Transverse colon (tissue), 4 donors: Measurements from ENCODE around the gene CCDC60. TPM values are rescaled to one million over a fixed set of nuclear protein-coding genes. Genes with fewer than 3 reads are reported as not detected.

Experiments
- DNase-seq: peaks from one replicate; pipeline ENCODE4 v3.0.0-alpha.2; 2019
- H3K27ac ChIP-seq, 4 donors: fragments of 200-600 bp; sonication (generic); 2 replicates each; pipeline ENCODE4 v1.5.1; 2016 to 2018; ENCODE audit warnings: inconsistent platforms in 4 of 4
- H3K27me3 ChIP-seq: fragments of 200-600 bp; sonication (generic); 2 replicates; pipeline ENCODE4 v1.5.1; 2017; ENCODE audit warnings: inconsistent platforms
- H3K36me3 ChIP-seq, 4 donors: fragments of 200-600 bp; sonication (generic); 2 replicates each; pipeline ENCODE4 v1.5.1; 2017 to 2019; ENCODE audit warnings: inconsistent platforms in 4 of 4
- H3K4me1 ChIP-seq, 4 donors: fragments of 200-600 bp; sonication (generic); 2 replicates each; pipeline ENCODE4 v1.5.1; 2017 to 2020; ENCODE audit warnings: inconsistent platforms in 4 of 4
- H3K4me3 ChIP-seq, 4 donors: fragments of 200-600 bp; sonication (generic); 1 replicate in 1 of 4; 2 replicates in 3 of 4; pipeline versions ENCODE4 v1.5.1 to v1.6.1; 2017 to 2019; ENCODE audit warnings: inconsistent platforms in 4 of 4
- H3K9me3 ChIP-seq, 2 donors: fragments of 200-600 bp; sonication (generic); 2 replicates each; pipeline ENCODE4 v1.5.1; 2017 to 2019; ENCODE audit warnings: inconsistent platforms in 2 of 2
- EP300 ChIP-seq: sonication (generic); formaldehyde crosslinking; IDR thresholded peaks from one replicate; pipeline ENCODE4 v1.6.1; 2017; ENCODE audit warnings: antibody characterized with exemption, low read depth
- POLR2A ChIP-seq: fragments of 450-650 bp; IDR thresholded peaks from one replicate; pipeline ENCODE4 v1.6.1; 2016; ENCODE audit warnings: antibody characterized with exemption, mild to moderate bottlenecking, moderate library complexity
- POLR2AphosphoS5 ChIP-seq, 3 donors: sonication (generic); formaldehyde crosslinking; IDR thresholded peaks; one replicate each; pipeline ENCODE4 v1.6.1; 2016; ENCODE audit warnings: antibody characterized with exemption in 3 of 3
- WGBS, 2 donors: methylation state at CpG; one replicate each; pipeline ENCODE4 v1.1.5; 2018; ENCODE audit warnings: low coverage in 1 of 2; 5-methylcytosine and 5-hydroxymethylcytosine counted together
- in situ Hi-C, 4 donors: fragments of 200-750 bp; cut with MboI; loops; one replicate each; pipeline versions ENCODE4 v1.15.0 to v1.15.1; 2017; ENCODE audit warnings: low sequenced_read_pairs in 3 of 4, low pct_ligation_motif_present in 1 of 4, low pct_unique_long_range_greater_than_20kb in 1 of 4
- intact Hi-C: fragments of 100-400 bp; cut with DNase I; formaldehyde crosslinking; loops from one replicate; pipeline ENCODE4 v1.15.1; 2023; ENCODE audit warnings: low total_unique reads
- total RNA-seq, 4 donors: library from RNA; depleted of rRNA; stranded (reverse); fragments of >200 nt; gene quantifications; one replicate each; pipeline ENCODE4 v1.1.0, GENCODE V29; 2016
- TF ChIP-seq, protein P1 (sequence below), 5 experiments: fragments of 200-600 bp in 3 of 5; fragments of 450-650 bp in 2 of 5; sonication (generic) in 3 of 5; IDR thresholded peaks; 1 replicate in 2 of 5; 2 replicates in 3 of 5; pipeline ENCODE4 v1.5.1; 2016 to 2017; ENCODE audit warnings: antibody characterized with exemption in 5 of 5, inconsistent platforms in 3 of 5, mild to moderate bottlenecking in 2 of 5, moderate library complexity in 1 of 5

The CCDC60 gene
- total RNA-seq, 4 donors from 2014 or later, result 0.68 to 2.6 (median 2.4) TPM; not detected in 1

DNA sequence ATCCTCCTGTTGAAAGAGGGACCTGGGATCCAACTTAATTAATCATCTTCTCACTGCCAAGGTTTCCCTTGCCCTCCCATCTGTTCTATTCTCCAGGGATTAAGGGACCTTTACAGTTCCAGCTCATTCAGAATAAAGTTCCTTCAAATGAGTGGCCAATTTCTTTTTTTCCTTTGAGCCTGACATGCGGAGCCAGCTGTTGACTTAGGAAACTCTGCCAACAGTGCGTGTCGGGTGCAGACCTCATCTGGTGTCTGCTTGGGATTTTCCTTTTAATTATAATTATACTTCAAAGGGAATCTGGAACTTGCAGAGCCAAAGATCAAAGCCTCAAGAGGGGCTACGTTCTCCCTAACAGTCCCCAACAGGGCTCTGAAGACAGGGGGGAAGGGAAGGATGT lies 64.8 kb downstream of the CCDC60 start:
- WGBS, 2 donors, result 76% methylated on average over 2 to 4 of the region's 4 CpGs
- Histone ChIP-seq H3K9me3 (no peaks in the 10 kb centered on the region), H3K27me3 (no peaks in the 10 kb centered on the region), H3K4me3 (no peak overlapping the region), H3K36me3 (no peaks in the 10 kb centered on the region), H3K27ac (no peak overlapping the region), H3K4me1 (no peaks in the 10 kb centered on the region)
- in situ Hi-C loops, result no loop called here
- no peak for DNase-seq
- TF ChIP-seq POLR2AphosphoS5 (IDR thresholded peaks at IDR 0.05), result no peak
- TF ChIP-seq, protein P1, sequence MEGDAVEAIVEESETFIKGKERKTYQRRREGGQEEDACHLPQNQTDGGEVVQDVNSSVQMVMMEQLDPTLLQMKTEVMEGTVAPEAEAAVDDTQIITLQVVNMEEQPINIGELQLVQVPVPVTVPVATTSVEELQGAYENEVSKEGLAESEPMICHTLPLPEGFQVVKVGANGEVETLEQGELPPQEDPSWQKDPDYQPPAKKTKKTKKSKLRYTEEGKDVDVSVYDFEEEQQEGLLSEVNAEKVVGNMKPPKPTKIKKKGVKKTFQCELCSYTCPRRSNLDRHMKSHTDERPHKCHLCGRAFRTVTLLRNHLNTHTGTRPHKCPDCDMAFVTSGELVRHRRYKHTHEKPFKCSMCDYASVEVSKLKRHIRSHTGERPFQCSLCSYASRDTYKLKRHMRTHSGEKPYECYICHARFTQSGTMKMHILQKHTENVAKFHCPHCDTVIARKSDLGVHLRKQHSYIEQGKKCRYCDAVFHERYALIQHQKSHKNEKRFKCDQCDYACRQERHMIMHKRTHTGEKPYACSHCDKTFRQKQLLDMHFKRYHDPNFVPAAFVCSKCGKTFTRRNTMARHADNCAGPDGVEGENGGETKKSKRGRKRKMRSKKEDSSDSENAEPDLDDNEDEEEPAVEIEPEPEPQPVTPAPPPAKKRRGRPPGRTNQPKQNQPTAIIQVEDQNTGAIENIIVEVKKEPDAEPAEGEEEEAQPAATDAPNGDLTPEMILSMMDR (IDR thresholded peaks at IDR 0.05), result no peak
- no peak for TF ChIP-seq POLR2A
- TF ChIP-seq EP300, result no peak
- intact Hi-C loops, result no loop called here

DNA sequence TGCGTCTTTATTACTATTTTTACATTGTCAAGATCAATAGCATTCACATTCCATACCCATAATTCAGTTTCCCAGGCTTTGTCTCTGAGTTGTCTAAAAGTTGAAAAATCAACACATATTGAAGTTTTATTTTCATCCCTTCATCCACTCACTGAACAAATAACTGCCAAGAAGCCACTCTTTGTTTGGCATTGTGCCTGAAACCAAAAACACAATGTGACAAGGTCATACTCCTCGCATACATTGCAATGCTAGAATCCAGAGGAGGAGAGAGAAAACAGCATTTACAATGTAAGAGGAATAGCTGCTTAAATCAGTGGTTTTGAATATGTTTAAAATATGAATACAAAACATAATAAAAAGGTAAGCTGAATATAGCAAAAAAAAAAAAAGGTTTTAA lies 71.8 kb downstream of the CCDC60 start:
- Histone ChIP-seq H3K27ac (no peak overlapping the region), H3K4me3 (no peak overlapping the region), H3K36me3 (no peaks in the 10 kb centered on the region), H3K4me1 (no peaks in the 10 kb centered on the region), H3K27me3 (no peaks in the 10 kb centered on the region), H3K9me3 (no peaks in the 10 kb centered on the region)
- intact Hi-C loops, result no loop called here
- 43 to 63% methylated on average over 2 of the region's 2 CpGs for WGBS, 2 donors
- in situ Hi-C loops, result loop anchor here in 3 of 4 donors (10.0 to 25.0 kb wide), 2 partner anchors 282 to 294 kb away; no protein-coding TSS in a partner anchor
- no peak for DNase-seq
- TF ChIP-seq POLR2AphosphoS5 (IDR thresholded peaks at IDR 0.05), result no peak
- no peak for TF ChIP-seq POLR2A
- TF ChIP-seq, protein P1 (IDR thresholded peaks at IDR 0.05), result no peak
- TF ChIP-seq EP300, result no peak

DNA sequence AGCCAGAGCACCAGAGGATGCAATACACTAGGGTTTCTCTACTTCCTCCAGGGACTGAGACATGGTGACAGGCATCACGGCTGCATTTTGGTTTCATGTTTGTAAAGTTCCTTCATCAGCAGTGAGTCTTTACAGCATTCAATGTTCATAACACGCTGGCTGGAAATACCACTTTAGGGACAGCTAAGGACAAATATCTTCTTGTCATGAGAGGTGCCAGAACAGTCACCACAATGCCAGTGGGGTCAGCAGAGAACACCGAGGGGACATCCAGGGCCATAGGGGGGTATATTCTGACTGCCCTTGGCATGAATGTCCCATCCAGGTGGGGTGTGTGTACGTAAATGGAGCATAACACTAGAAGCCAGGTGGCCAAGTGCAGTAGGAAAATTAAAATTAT lies 72.3 kb downstream of the CCDC60 start:
- TF ChIP-seq EP300 (no peak), POLR2AphosphoS5 (IDR thresholded peaks at IDR 0.05) (no peak), POLR2A (no peak)
- TF ChIP-seq, protein P1 (IDR thresholded peaks at IDR 0.05), result no peak
- in situ Hi-C loops (loop anchor here in 3 of 4 donors (10.0 to 25.0 kb wide), 2 partner anchors 282 to 295 kb away; no protein-coding TSS in a partner anchor), intact Hi-C loops (no loop called here)
- no peak for DNase-seq
- Histone ChIP-seq H3K36me3 (no peaks in the 10 kb centered on the region), H3K27ac (no peak overlapping the region), H3K9me3 (no peaks in the 10 kb centered on the region), H3K4me3 (no peak overlapping the region), H3K27me3 (no peaks in the 10 kb centered on the region), H3K4me1 (no peaks in the 10 kb centered on the region)
- 70 to 74% methylated on average over 4 of the region's 4 CpGs for WGBS, 2 donors

DNA sequence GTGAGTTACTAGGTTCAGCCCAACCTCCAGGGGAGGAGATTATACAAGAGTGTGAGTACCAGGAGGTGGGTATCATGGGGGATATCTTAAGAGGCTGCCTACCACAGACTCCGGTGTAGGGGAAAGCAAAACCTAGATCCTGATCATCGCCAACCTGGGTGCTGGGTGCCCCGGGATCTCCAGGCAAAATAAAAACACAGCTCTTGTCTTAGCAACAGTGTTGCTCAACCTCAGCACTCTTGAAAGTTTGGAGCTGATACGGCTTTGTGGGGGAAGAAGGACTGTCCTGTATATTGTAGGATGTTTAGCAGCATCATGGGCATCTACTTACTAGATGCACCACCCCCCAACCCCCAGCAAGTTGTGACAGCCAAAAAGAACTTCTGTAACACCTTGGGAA lies 74.5 kb downstream of the CCDC60 start:
- no peak for TF ChIP-seq POLR2AphosphoS5 (IDR thresholded peaks at IDR 0.05)
- TF ChIP-seq POLR2A, result no peak
- TF ChIP-seq EP300, result no peak
- TF ChIP-seq, protein P1 (IDR thresholded peaks at IDR 0.05), result no peak
- H3K4me3 ChIP-seq, result no peak overlapping the region
- H3K27ac ChIP-seq, result no peak overlapping the region
- no peaks in the 10 kb centered on the region for H3K9me3 ChIP-seq
- peaks cover 0 to 4% (median 2%) of the 10 kb centered on the region in 4 donors for H3K4me1 ChIP-seq
- WGBS, 2 donors, result 83% methylated on average over 4 of the region's 4 CpGs; no CpG with 5 or more reads in 1 of the 2 donors
- no peaks in the 10 kb centered on the region for H3K27me3 ChIP-seq
- H3K36me3 ChIP-seq, result no peaks in the 10 kb centered on the region
- intact Hi-C loops, result no loop called here
- no peak for DNase-seq
- in situ Hi-C loops, result loop anchor here in 3 of 4 donors (10.0 to 25.0 kb wide), 2 partner anchors 284 to 297 kb away; no protein-coding TSS in a partner anchor
